C1 segment of cervical spinal cord (tissue), 14 donors: ENCODE measurements around the gene MYBL2.
"Not testable (repeated sequence)": the region's sequence is repeated elsewhere in the genome, so short reads cannot be mapped to it uniquely, and the experiment has no call there.

ENCODE experiments used
- DNase-seq, 14 donors: peaks; one replicate each; lab custom pipeline; 2025; lab: John Stamatoyannopoulos, UW

MYBL2 gene

DNA sequence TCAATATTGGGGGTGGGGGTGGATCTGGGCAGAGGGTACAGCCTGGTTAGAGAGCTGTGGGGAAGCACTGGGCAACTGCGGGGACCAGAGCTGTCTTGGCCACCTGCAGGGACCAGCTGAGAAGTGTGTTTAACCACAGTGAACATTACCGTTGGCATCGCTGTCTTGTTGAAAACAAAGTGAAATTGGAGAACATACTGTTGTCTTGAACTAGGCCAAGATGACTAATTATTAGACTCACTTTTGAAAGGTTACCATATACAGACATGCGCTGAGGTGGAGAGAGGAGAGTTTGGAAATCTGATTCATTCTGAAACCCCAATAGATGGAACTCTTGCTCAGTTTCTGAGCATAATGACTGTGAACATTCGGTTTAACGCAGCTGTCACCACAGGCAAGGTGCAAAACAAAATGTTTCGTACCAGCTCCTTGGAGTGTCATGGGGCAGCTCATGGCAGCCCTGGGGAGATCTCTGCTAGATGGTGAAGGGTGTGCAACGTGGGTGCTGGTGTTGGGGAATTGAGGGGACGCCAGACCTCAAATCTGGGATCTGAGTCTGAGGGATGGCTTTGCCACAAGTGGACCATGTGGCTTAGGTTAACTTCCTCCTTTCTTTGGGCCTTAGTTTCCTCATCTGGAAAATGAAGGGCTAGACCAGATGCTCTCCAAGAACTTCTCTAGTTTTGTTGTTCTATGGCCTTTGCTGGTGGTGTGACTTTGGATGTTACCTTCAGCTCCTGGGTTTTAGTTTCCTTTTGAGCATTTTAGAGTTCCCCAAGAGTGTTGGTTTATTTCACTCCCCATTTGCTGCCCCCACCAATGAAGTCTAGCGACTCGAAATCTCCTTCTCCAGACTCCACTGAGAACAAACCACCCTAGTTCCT lies 84.5 kb downstream of the MYBL2 start:
- DNase-seq = no peak

DNA sequence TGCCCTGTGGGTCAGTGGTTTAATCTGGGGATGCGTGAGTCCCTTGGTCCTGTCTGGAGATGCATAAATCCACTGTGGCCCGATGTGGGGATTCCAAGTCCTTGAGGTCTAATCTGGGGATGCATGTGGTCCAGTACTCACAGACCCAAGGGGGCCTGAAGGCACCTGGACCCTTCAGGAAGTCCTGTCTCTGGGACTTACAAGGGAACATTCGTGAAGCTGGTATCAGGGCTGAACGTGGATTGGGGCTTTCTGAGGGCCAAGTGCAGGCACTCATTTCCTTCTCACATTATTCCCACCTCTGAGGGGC lies 85.1 kb downstream of the MYBL2 start:
- DNase-seq = no peak

DNA sequence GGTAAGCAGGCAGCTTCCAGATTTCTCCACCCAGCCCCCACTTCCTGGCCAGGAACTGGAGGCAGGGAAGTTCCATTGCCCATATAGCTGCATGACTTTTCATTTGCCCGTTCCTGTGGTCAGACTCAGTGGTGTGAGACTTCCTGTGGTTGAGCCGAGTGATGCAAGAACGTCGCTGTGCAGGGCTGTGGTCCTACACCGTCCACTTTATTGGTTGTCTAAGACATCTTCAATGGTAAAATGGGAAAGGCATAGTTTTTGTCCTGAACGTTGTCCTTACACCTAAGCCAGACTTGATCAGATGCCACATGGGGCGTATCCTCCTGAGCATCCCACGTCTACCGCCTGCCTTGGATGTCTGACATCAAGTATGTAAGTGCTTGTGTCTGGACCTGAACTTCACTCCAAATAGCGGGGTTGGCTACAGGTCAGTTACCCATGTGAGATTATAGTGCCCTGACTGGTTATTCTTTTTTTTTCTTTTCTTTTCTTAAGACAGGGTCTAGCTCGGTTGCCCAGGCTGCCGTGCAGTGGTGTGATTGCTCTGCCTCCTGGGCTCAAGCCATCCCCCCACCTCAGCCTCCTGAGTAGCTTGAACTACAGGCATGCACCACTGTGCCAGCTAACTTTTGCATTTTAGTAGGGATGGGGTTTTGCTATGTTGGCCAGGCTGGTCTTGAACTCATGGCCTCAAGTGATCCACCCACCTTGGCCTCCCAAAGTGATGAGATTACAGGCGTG lies 85.8 kb downstream of the MYBL2 start:
- peak in 3 of 14 donors; percentile 1 to 46 (median 5) for DNase-seq

DNA sequence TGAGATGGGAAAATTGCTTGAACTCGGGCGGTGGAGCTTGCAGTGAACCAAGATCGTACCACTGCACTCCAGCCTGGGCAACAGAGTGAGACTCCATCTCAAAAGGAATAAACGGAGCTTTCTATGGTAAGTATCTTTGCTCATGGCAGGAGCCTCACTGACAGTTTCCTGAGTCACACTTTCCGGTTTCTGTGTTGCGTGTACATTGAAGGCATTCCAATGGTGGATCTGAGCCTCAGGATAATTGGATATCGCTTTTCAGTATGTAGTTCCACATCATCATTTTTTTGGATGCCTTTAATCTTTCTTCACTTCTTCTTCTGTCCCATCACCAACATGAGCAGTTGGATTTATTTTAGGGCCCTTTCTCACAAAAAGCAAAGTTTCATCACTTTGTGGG lies 88.5 kb downstream of the MYBL2 start:
- no peak for DNase-seq

DNA sequence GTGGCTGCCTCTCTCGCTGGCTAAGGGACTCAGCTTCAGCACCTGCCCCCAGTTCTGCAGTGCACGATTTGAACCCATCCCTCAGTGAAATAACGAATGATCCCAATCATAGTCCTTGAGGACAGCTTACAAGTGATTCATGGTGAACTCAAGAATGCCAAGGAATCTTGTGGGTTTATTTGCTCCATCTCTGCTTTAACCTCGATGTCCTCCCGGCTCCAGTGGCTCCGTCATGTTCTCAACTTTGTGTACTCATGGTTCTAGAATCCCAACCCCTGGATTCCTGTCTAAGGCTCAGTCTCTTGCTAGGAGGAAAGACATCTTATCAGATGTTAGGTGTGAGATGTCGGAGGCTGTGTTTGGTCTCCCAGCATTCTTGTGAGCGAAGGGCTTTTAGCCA lies 88.9 kb downstream of the MYBL2 start:
- DNase-seq = no peak

DNA sequence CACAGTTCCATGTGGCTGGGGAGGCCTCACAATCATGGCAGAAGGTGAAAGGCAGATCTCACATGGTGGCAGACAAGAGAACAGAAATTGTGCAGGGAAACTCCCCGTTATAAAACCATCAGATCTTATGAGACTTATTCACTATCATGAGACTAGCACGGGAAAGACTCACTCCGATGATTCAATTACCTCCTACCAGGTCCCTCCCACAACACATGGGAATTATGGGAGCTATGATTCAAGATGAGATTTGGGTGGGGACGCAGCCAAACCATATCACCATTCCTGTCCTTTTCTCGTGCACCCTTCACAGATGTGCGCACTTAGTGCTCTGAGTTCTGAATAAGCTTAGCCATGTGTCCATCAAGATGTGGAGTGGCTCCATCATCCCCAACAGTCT lies 91.0 kb downstream of the MYBL2 start:
- DNase-seq = not testable (repeated sequence)

DNA sequence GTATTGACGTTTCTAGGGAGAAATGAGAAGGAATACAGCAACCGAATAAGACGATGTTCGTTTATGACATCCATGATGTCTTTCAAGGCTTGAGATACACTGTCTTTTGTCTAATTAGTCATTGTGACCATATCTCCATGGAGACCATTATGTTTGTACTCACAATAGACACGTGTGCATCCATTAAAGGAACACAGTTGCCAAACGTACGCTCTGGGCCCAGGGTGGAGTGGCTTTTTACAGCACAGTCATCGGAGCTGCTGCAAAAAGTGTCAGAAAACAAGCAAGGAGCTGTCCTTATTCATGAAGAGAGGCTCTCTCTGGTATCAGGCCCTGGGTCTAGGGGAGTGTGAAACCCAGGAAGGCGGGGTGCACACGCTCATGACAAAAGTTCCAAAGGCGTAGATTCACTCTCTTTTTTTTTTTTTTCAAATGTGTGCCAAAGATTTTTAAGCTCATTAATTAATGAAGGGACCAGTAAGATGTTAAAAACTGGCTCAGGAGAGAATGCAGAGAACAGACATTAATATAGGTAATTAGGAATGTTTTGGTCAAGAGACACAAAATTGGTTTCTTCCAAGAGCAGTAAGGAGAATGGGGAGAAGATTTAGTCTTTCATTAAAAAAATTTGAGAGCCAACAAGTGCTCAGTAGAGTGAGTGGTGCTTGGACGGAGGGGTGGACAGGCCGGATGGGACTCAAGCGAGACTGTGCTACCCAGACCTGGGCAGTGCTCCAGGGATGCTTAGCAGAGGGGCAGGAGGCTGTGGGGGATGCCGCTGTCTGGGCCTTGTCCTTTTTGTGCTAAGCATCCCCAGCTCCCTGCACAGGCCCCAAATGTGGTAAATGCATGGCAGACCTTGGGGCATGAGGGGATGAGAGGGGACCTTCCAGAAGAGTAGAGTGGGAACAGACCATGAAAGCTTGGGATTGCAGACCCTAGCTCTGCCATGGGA lies 94.7 kb downstream of the MYBL2 start:
- DNase-seq = no peak

DNA sequence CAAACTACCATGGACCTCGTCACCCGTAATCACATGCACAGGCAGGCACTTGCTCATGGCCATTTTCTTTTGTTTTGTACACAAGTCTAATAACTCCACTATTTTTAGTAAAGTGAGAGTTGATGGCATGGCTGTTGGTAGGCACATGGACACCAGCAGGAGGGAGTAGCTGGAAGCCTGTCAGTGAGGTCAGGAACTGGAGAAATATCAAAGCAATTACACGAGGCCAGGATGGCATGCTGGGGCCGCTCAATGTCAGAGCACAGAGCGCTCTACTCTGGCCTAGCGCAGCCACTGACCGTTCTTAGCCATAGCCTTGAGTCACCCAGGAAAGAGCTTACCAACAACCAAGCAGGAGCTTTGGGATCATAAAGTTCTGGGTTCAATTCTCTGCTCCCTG lies 96.0 kb downstream of the MYBL2 start:
- peak in 2 of 14 donors; percentile 21 to 92 for DNase-seq

DNA sequence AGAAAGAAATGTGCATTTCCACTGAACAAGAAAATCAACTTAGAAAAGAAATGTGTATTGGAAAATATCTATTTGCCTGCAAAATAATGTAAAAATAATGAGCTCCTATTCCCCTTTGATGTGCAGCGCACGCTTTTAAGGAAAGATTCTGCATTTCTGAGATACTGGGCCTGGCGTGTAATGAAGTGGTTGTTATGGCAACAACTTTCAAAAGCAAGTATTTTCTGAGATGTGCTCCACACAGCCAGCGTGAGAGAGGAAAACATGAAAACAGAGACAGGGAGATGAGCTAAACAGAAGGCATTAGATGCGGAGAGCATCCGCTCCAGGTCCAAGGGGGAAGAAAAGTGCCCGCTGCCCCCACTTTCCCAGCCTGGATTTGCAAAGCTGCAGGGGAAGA lies 99.0 kb downstream of the MYBL2 start:
- DNase-seq = no peak
